DOHH2 (cell line): ENCODE measurements around the gene RPL27.

ENCODE experiments used
- EZH2phosphoT487 ChIP-seq: fragments of 200-600 bp; sonication (generic); IDR thresholded peaks from 2 replicates; pipeline ENCODE4 v1.6.1; 2017; ENCODE audit warnings: borderline replicate concordance, mild to moderate bottlenecking, antibody characterized with exemption, low read length, moderate library complexity, mixed read lengths
- TF ChIP-seq, protein P1 (sequence below): fragments of 200-600 bp; sonication (generic); IDR thresholded peaks from one replicate; pipeline ENCODE4 v1.5.1; 2014; ENCODE audit warnings: antibody characterized with exemption, mild to moderate bottlenecking, low read depth, low read length; ENCODE audit not compliant: poor library complexity, severe bottlenecking

DNA sequence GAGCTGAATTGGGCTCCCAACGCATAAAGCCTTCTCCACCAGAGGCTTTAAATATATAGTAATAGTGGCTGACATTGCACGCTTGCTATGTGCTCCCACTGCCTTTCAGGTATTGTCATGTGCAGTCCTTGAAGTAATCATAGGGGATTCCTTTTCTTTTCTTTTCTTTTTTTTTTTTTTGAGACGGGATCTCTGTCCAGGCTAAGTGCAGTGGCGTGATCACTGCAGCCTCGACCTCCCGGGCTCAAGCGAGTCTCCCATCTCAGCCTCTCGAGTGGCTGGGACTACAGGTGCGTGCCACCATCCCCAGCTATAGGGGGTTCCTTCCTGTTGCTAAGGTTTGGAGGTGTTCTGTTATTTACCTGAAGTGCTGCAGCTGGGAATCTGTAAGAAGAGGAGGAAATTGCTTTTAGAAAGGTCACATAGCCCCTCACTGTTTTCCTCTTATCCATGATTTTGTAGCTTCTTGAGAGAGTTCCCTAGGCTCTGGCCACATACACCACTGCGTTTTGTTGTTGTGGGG, 845 bp downstream of the RPL27 start:
- TF ChIP-seq, protein P1, sequence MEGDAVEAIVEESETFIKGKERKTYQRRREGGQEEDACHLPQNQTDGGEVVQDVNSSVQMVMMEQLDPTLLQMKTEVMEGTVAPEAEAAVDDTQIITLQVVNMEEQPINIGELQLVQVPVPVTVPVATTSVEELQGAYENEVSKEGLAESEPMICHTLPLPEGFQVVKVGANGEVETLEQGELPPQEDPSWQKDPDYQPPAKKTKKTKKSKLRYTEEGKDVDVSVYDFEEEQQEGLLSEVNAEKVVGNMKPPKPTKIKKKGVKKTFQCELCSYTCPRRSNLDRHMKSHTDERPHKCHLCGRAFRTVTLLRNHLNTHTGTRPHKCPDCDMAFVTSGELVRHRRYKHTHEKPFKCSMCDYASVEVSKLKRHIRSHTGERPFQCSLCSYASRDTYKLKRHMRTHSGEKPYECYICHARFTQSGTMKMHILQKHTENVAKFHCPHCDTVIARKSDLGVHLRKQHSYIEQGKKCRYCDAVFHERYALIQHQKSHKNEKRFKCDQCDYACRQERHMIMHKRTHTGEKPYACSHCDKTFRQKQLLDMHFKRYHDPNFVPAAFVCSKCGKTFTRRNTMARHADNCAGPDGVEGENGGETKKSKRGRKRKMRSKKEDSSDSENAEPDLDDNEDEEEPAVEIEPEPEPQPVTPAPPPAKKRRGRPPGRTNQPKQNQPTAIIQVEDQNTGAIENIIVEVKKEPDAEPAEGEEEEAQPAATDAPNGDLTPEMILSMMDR = no peak
- no peak for TF ChIP-seq EZH2phosphoT487
